Stimulated activated CD8-positive, alpha-beta memory T cell treated with anti-CD3 and anti-CD28 coated beads, Interleukin-4, amount 100 ng/mL, for 24 hours (primary cell): ENCODE measurements around the gene SHANK3.

Experiments
- DNase-seq: peaks from one replicate; pipeline ENCODE4 v3.0.0-alpha.2; 2020; ENCODE audit warnings: low read depth

SHANK3 gene

DNA sequence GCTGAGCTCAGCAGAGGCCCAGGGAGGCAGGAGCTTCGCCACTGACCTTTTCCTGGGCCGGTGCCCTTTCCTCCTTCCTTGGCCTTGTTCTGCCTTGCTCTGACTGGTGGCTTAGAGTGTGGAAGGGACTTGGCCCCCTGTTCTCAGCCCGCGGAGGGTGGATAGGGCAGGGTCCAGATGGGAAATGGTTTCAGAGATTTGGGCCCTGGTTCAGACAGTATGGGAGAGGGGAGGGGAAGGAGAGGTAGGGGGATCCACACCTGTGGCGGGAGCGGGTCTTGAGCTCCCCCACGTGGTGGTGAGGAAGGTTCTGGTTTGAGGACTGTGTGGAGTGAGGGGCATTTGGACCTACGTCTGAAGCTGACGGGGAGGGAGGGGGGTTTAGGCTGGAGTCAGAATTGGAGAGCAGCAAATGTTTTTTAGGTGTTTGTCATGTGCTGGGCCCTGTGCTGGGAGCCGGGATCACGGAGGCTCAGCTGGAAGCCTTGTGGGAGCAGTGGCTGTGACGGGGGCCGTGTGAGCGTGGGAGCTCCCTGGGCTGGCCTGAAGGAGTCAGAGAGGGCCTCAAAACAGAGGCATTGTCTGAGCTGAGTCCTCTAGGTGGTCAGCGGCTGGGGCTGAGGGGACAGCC lies 27.2 kb downstream of the SHANK3 start:
- DNase-seq: no peak

DNA sequence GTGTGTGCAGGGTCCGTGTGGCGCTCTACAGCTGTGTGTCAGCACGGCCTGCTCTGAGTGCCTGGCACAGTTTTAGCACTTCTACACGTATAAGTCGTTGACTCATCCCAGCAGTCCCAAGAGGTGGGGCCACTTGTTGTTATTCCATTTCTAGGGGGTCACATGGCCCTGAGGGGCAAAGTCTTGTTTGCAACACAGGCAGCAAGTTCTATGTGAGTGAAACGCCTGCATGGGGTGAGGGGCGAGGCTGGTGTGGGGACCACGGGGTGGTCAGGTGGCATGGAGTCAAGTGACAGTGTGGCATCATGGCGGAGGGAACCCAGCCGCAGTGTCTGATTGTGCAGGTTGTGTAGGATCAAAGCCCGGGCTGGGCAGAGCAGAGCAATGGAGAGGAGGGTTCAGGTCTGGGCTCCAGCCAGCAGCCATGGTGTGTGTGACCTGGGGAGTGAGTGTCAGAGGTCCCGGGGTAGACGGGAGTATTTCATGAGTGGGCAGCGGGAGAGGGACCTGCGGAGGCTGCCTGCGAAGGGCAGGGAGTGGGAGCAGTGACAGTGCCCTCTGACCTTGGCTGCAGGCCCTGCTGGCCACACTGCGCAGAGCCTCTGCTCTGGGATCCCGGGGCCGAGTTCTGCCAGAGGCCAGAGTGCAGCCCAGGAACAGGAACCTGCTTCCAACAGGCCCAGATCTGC lies 27.9 kb downstream of the SHANK3 start:
- DNase-seq: no peak

DNA sequence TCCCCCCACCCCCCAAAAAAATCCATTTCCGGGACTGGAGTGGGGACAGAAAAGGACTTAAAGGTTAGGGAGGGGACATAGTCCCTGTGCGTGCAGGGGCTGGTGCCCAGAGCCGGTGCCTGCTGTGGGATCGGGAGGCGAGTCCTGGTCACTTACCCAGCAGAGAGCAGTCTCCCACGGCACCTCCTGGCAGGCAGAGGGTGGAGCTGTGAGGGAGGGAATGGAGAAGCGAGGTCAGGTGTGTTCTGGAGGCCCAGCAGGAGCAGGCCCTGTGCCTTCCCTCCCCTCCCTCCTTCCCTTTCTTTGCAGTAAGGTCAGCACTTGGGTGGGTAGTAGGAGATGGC lies 28.4 kb downstream of the SHANK3 start:
- DNase-seq: no peak

DNA sequence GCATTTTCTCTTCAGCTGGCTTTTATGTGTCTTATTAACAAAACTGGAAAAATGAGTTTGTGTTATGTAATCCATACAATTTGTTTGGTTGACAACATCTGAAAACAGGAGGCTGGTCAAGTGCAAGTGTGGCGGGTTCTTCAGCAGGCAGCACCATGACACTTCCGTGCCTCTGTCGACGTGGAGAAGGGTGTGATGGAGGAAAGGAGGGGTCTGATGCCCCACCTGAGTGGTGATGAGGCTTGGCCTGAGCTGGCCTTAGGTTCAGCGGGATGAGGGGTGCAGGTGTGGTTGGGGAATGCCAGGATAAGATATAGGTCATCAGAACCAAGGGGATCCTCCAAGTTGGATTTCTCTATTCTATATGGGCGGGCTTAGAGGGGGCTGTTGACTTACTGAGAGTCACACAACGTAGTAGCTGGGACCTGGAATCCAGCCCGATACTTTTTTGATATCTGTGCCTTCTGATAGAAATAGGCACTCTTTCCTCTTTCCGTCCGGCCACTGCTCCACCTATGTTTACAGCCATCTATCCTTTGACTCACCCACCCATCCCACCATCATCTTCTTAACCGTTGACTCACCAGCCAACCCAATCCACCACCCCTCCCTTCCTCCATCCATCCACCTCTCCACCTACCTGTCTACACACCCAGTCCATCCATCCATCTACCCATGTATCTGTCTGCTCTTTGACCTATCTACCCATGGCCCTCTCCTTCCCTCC lies 29.0 kb downstream of the SHANK3 start:
- no peak for DNase-seq

DNA sequence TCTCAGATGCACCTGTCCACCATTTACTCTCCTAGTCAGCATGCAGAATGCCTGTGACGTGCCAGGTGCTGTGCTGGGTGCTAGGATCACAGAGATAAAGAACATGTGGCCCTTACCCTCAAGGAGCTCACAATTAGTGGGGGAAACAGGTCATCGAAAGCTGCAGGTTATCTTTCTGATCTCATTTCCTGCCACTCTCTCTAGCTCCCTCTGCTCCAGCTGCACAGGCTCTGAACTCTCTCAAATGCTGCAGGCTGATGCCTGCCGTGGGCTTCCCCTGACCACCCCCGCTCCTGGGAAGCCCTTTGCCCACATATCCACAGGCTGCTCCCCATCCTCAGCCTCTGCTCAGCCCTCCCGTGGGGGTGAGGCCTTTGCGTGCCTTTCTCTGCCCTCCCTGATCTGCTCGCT lies 29.6 kb downstream of the SHANK3 start:
- no peak for DNase-seq

DNA sequence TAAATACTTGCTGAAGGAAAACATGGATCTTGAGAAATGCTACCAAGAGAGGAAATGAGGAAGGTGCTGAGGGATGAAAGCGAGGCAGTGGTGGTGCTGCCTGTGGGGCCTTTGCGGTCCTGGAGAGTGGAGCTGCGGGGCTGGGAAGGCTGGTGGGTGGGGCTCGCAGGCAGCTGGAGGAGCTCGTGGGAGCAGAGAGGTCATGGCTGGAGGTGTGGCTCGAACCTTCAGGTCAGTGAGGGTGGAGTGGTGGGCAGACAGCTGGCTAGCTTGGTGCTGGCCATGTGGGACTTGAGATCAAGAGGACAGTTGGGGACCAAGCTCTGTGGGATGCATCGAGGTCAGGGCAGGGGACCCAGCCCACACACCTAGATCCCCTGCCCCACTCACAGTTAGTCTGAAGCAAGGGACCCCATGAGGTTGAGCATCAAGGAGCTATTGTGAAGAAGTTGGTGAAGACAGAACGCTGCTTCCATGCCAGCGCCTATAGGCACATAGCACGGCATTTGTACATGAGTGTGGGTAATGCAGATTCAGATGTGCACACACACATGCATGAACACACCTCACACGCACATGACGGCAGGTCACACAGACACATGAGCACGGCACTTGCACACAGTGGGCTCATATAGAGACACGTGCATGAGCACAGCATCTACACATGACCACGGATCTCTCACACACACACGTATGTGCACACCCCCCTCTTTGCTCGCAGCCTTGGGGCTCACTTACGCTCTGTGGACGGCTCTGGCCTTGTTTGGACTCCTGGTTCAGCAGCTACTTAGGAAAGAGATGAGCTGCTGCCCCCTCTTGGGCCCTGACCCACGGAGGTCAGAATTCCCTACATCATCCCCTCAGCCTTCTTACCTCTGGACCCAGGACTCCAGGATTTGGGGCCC lies 30.4 kb downstream of the SHANK3 start:
- no peak for DNase-seq

DNA sequence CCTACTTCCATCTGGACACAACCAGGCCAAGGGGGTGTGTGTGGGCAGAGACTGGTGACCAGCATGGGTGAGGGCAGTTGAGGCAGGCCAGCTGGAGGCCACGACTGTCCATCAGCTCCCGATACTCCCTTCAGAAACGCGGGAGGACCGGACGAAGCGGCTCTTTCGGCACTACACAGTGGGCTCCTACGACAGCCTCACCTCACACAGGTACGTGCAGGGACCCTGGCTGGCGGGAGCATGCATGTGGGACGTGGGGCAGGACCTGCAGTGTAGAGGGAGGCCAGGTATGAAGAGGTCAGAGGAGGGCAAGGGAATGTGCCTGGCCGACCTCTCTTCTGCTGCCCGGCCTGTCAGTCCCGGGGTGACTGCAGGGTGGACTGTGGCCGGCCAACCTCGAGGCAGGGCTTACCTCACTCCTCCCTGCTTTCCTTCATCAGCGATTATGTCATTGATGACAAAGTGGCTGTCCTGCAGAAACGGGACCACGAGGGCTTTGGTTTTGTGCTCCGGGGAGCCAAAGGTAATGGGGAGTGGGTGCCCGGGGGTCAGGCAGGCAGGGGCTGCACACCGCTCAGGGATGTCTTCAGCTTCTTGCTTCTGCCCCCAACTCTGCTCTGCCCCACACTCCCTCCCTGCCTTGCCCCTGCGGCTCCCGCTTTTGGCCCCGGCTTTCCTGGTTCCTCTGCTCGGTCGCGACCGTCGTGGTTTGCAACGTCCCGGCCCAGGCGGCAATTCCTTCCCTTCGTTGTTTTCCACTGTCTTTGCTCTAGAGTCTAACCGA lies 31.3 kb downstream of the SHANK3 start:
- no peak for DNase-seq

DNA sequence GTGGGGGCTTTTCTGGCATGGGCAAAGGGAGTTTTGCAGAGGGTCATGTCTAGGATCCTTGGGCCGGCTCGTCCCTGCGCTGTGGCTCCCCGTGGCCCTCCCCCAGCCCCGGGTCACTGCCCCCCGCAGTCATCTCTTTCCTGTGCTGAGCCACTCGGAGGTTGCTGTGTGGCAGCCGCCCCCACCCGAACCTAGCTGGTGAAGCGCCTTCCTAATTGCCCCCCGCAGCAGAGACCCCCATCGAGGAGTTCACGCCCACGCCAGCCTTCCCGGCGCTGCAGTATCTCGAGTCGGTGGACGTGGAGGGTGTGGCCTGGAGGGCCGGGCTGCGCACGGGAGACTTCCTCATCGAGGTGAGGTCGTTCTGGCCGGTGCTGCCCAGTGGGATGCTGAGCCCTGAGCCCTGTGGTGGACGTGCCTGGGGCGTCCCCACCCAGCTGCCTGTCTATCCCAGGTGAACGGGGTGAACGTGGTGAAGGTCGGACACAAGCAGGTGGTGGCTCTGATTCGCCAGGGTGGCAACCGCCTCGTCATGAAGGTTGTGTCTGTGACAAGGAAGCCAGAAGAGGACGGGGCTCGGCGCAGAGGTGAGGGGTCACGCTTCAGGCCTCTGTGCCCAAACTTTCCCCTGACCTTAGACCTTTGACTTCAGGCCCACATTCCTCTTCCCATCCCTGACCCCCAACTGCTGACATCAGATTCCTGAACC lies 32.0 kb downstream of the SHANK3 start:
- DNase-seq: no peak

DNA sequence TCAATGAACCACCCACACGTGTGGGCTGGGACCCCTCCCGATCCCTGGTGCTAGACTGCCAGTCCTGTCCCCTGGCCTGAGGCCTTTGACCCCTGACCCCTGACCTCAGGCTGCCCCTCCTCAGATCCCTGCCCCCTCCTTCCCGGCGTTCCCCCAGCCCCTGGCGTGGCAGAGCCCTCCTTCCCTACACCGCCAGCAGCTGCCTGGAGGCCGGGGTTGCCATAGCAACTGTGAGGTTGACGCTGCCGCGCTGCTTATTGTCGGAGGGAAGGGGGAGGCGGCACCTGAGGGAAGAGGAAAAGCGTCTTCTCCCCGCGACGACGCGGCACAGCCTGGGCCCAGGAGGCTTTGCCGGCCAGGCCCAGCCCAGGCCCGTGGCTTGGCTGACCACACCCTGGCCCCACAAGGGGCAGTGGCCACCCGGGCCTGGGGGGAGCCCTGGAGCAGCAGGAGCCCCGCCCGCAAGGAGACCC lies 32.6 kb downstream of the SHANK3 start:
- DNase-seq: no peak

DNA sequence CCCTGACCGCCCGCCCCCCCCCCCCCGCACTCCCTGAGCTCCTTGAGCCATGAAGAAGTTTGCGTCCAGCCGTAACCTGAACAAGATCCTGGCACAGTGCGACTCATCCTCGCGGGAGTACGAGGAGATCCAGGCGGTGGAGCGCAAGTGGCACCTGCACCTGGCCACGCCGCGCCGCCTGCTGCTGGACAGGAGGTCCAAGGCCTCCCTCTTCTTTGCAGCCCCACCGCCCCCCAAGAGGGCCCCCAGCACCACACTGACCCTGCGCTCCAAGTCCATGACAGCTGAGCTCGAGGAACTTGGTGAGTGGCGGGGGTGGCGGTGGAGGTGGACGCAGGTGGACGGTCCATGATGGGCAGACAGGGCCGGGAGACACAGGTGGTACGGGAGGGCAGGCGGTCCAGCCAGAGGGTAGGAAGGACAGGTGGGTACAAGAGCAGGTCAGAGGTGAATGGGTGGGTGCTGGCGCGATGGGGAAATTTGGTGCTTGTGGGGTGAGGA lies 33.3 kb downstream of the SHANK3 start:
- DNase-seq: no peak

DNA sequence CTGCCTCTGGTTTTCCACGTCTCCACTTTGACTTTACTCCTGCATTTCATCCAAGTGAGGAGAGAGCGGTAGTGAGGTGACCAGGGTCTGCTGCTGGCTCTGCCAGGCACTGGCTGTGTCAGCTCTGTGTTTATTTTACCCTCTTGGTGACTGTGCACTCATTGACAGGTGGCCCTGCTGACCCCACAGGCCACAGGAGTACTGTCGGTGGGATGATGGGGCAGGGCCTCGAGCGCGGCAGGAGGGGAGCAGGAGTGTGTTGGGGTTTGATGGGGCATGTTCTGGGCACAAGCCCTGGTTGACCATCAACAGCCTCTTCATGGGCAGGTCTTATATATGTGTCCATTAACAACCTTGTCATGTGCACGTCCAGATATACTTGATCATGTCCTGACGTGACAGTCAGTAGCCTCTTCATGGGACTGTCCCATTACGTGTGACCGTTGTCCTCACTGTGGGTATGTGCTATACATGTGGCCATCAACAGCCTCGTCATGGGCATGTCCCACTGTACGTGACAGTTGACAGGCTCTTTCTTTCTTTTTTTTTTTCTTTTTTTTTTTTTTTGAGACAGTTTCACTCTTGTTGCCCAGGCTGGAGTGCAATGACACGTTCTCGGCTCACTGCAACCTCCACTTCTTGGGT lies 34.0 kb downstream of the SHANK3 start:
- no peak for DNase-seq

DNA sequence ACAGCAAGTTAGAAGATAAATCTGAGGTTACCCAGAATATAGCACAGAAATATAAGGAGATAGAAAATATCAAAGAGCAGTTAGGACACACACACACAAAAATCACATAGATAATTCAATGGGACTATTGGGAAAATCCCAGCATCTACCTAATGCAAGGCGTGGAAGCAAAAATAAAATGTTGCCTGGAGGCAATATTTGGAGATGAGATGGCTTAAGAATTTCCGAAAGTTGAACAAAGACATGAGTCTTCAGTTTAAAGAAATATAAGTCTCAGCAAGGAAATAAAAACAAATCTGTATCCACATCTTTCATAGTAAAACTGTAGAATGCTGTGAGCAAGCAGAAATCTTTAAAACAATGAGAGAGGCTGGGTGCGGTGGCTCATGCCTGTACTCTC lies 35.9 kb downstream of the SHANK3 start:
- DNase-seq: no peak

DNA sequence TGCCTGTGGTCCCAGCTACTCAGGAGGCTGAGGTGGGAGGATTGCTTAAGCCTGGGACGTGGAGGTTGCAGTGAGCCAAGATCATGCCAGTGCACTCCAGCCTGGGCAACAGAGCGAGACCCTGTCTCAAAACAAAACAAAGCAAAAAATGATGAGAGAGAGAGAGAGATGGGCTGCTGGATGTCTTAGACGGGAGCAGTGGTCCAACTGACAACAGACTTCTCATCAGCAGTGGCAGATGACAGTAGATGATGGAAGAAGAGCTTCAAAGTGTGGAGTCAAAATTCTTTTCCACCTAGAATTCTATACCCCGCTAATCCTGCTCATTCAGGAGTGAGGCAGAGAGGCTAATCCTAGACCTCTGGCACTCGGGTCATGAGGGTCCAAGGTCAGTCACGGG lies 36.4 kb downstream of the SHANK3 start:
- no peak for DNase-seq

DNA sequence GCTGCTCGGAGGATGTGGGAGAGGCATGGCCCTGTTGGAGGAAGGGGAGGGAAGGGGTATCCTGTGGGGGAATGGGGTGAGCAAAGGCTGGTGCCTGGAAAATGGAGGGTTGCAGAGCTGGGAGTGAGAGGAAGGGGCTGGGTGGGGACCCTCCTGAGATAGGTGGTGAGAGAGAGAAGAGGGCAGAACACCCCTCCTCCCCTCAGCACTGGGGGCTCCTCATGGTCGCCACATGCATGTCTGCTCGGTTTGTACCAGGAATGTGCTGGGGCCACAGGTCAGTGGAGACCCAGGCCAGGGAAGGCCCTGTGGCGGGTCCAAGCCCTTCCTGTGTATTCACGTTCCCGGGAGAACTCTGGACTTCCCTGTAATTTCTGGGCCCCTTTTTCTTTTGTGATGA lies 37.6 kb downstream of the SHANK3 start:
- DNase-seq: no peak

DNA sequence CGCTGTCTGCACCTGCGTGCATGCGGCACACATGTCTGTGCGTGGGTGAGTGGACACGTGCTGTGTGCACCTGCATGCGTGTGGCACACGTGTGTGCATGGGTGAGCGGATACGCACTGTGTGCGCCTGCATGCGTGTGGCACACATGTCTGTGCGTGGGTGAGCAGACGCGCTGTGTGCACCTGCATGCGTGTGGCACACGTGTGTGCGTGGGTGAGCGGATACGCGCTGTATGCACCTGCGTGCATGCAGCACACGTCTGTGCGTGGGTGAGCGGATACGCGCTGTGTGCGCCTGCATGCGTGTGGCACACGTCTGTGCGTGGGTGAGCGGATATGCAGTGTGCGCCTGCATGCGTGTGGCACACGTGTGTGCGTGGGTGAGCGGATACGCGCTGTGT lies 38.3 kb downstream of the SHANK3 start:
- DNase-seq: no peak

DNA sequence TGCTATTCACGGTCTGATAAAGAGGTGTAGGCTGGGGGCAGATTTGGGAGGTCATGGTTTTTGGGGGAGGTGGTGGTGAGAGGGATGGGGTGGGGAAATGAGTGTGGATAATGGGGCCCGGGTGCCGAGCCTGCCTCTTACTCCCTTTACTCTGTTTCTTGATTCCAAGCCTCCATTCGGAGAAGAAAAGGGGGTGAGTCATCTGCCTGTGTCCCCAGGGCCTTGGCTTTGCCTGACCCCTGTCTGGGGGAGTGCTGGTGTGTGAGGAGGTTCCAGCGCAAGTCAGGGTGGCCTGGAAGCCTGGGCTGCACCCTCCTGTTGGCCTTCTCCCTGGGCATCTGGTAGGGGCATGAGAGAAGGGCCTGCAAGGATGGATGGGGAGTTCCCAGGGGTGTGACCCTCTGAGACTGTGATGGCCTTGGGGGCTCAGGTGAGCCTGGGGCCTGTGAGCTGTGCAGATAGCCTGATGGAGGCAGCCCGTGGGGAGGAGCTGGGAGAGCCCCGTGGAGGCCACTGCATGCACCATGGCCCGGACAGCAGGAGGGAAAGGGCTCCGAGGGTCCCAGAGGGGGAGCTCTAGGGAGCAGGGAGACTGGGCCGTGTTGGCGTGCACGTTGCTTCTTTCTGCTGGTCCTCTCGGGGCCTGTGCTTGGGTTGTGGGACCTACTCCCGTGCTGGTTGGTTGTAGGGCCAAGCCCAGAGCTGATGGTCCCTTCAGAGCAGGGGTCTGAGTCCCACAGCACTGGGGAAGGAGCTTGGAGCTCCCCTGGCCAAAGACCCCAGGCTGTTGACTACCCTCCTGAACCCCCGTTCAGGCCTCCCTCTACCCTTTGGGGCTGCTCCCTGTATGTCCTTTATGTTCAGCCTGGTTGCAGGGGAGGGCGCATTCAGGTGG lies 39.1 kb downstream of the SHANK3 start:
- no peak for DNase-seq

DNA sequence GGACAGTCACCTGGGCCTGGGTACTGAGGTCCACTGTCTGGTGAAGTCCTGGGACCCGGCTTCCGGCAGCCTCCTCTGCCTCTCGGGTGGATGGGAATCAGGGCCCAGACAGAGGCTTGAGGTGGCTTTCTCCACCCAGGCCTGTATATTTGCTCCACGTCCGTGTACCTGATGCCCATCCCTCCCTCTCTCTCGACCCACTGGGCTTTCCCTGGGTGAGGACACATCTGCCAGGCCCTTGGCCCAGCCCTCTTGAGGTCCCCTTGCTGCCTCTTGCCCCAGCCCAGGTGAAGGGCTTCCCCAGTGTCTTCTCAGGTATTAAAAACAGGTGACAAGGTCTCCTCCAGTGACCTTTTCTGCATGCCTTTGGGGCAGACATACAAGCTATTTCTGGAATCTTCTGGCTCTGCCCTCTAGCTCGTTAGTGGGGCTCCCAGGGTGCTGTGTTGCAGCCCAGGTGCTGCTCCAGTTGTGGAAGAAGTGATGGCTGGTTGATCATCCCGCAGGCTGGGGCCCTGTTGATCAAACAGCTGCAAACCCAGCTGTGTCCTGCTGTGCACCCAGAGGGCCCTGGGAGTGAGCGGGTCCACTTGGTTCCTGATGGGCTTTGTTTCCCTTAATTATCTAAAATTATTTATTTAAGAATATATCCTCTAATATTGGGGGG lies 39.9 kb downstream of the SHANK3 start:
- DNase-seq: no peak

DNA sequence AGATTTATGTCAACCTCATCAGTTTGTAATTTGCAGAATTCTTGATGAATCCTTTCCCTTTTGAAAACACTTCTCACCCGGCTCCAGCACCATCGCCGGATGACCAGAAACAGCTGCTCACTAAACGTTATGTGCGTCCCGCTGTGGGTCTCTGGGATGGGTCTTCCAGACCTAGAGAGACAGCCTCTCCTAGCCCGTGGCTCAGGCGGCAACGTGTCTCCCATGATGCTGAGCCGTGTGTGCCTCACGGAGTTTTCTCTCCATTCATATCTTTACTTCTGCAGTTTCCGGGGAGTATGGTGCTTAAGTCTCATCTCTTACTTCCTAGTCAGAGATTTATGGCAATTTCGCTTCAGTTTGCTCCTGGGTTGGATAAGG lies 40.4 kb downstream of the SHANK3 start:
- DNase-seq: no peak
